NCI-H2081 (cell line): ENCODE measurements around the gene FCRL1.

ENCODE experiments used
- DNase-seq, 2 experiments: peaks; one replicate each; lab custom pipeline; 2025; lab: John Stamatoyannopoulos, UW

FCRL1 gene

GRCh38 chr1:157819896-157820295 lies at the start of gene FCRL1:
Gene FCRL1 (minus strand): TSS chr1:157820120. CDS start chr1:157820037, 83 bp downstream.
- no peak for DNase-seq

- no peak for DNase-seq
Measured at GRCh38 chr1:157868654-157869053, 48.7 kb upstream of the FCRL1 start.

- DNase-seq, result no peak
Measured at GRCh38 chr1:157862114-157863070, 42.5 kb upstream of the FCRL1 start.

GRCh38 chr1:157856538-157856937 lies 36.6 kb upstream of the FCRL1 start:
- DNase-seq, result no peak

- DNase-seq, result no peak
Measured at GRCh38 chr1:157852476-157852875, 32.6 kb upstream of the FCRL1 start.

- DNase-seq, result no peak
Measured at GRCh38 chr1:157849229-157849875, 29.4 kb upstream of the FCRL1 start.

- no peak for DNase-seq
Measured at GRCh38 chr1:157844089-157844830, 24.3 kb upstream of the FCRL1 start.

- no peak for DNase-seq
Measured at GRCh38 chr1:157842939-157843338, 23.0 kb upstream of the FCRL1 start.

GRCh38 chr1:157841708-157842107 lies 21.8 kb upstream of the FCRL1 start, which contains the start of gene CD5L:
Gene CD5L (minus strand): TSS chr1:157841808. CDS start chr1:157841701, 107 bp downstream.
- DNase-seq, result no peak

- no peak for DNase-seq
Measured at GRCh38 chr1:157838966-157839365, 19.0 kb upstream of the FCRL1 start.

GRCh38 chr1:157834430-157834829 lies 14.5 kb upstream of the FCRL1 start:
- DNase-seq, result no peak

GRCh38 chr1:157833145-157833544 lies 13.2 kb upstream of the FCRL1 start:
- no peak for DNase-seq

GRCh38 chr1:157831968-157832626 lies 12.2 kb upstream of the FCRL1 start:
- DNase-seq, result no peak

- DNase-seq, result no peak
Measured at GRCh38 chr1:157830887-157831286, 11.0 kb upstream of the FCRL1 start.

GRCh38 chr1:157829711-157830110 lies 9.8 kb upstream of the FCRL1 start:
- DNase-seq, result no peak

GRCh38 chr1:157829210-157829609 lies 9.3 kb upstream of the FCRL1 start:
- no peak for DNase-seq

- no peak for DNase-seq
Measured at GRCh38 chr1:157820299-157820698, 379 bp upstream of the FCRL1 start.

- DNase-seq, result no peak
Measured at GRCh38 chr1:157819215-157819614, 705 bp downstream of the FCRL1 start.

- DNase-seq, result no peak
Measured at GRCh38 chr1:157813269-157813668, 6.7 kb downstream of the FCRL1 start.

GRCh38 chr1:157806431-157807149 lies 13.3 kb downstream of the FCRL1 start:
- DNase-seq, result no peak

GRCh38 chr1:157803851-157804250 lies 16.1 kb downstream of the FCRL1 start:
- no peak for DNase-seq
